HEK293T (cell line): ENCODE data around the gene ADCY9.

Experiments used
- FOXA1 ChIP-seq: fragments of 450-650 bp; IDR thresholded peaks from 2 replicates; pipeline ENCODE4 v1.6.1; 2016; ENCODE audit warnings: mild to moderate bottlenecking
- HDGF ChIP-seq: fragments of 450-650 bp; IDR thresholded peaks from 2 replicates; pipeline ENCODE4 v1.6.1; 2017; ENCODE audit warnings: antibody characterized with exemption, borderline replicate concordance

- TF ChIP-seq FOXA1 (no peak), HDGF (no peak)
Observed at GRCh38 chr16:4053301-4053845, 62.9 kb downstream of the ADCY9 start.
